ENCODE data around the gene ATRNL1. TPM values are rescaled to one million over a fixed set of nuclear protein-coding genes. Genes with fewer than 3 reads are reported as not detected.

ATRNL1 gene
- total RNA-seq, 1 experiment from 2014 or later, result 28.7 TPM

DNA sequence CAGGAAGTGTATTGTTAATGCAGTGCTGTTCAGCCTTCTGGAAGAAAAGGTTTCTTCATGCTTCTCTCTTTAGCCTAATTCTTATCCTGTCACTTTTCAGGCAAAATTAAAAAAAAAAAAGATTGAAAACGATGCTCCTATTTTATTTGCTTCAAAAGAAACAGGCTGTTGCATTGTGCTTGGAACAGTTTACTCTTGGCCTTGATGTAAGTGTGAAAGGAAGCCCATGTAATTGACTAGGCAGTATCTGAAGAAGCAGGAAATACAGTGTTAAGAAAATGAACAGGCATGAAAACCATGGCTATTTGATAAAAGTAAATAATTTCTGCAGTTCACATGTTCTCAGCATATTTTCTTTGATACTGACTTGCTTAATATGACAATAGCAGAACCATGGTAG is 40.4 kb upstream of the ATRNL1 start:
- Mint-ChIP-seq H3K36me3 (no peaks in the 10 kb centered on the region), H3K27me3 (ENCODE audit: low read depth) (no peaks in the 10 kb centered on the region), H3K4me1 (peaks cover 49% of the 10 kb centered on the region), H3K4me3 (no peak overlapping the region), H3K9me3 (no peaks in the 10 kb centered on the region), H3K27ac (no peak overlapping the region)
- DNase-seq (ENCODE audit: low spot score), result no peak
- CTCF ChIA-PET, result no interaction called here
- TF ChIP-seq, protein P1, sequence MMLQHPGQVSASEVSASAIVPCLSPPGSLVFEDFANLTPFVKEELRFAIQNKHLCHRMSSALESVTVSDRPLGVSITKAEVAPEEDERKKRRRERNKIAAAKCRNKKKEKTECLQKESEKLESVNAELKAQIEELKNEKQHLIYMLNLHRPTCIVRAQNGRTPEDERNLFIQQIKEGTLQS (CRISPR knock-in tag; conservative IDR thresholded peaks at IDR 0.05), result no peak
- TF ChIP-seq, protein P2, sequence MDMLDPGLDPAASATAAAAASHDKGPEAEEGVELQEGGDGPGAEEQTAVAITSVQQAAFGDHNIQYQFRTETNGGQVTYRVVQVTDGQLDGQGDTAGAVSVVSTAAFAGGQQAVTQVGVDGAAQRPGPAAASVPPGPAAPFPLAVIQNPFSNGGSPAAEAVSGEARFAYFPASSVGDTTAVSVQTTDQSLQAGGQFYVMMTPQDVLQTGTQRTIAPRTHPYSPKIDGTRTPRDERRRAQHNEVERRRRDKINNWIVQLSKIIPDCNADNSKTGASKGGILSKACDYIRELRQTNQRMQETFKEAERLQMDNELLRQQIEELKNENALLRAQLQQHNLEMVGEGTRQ (CRISPR knock-in tag; IDR thresholded peaks at IDR 0.05), result no peak
- TF ChIP-seq ZBTB21 (CRISPR knock-in tag; IDR thresholded peaks at IDR 0.05; ENCODE audit: borderline replicate concordance) (no peak), PREB (CRISPR knock-in tag; IDR thresholded peaks at IDR 0.05; ENCODE audit: borderline replicate concordance) (no peak), E2F4 (CRISPR knock-in tag; IDR thresholded peaks at IDR 0.05; ENCODE audit: borderline replicate concordance, low read depth) (no peak), KAT7 (CRISPR knock-in tag; IDR thresholded peaks at IDR 0.05; ENCODE audit: borderline replicate concordance) (no peak), FOXK1 (CRISPR knock-in tag; IDR thresholded peaks at IDR 0.05) (no peak)
- TF ChIP-seq, protein P3, sequence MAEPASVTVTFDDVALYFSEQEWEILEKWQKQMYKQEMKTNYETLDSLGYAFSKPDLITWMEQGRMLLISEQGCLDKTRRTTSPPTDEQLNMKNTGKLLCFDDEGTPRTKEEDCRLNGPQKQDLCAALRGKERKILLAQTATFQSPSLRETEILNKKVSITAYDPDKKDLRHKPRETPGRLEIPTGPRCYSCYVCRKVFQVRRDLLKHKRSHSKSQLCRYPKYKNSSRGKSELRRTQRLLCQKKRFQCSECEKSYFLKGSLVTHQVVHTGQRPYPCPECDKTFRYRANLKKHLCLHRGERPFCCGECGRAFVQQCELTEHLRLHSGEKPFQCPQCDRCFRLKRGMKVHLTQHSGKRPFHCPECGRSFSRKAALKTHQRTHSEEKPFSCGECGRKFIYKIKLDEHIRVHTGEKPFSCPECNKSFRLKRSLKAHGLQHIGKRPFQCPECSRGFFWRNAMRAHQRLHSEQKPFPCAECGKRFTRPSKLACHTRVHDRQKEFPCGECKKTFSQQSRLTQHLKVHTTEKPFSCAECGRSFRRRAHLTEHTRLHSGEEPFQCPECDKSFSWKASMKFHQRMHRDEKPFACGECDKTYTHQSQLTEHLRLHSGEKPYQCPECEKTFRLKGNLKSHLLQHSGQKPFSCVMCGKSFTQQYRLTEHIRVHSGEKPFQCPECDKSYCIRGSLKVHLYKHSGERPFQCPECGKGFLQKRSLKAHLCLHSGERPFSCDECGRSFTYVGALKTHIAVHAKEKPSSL (CRISPR knock-in tag; conservative IDR thresholded peaks at IDR 0.05), result no peak
- POLR2A ChIA-PET, result no interaction called here
- ATAC-seq, result no peak

DNA sequence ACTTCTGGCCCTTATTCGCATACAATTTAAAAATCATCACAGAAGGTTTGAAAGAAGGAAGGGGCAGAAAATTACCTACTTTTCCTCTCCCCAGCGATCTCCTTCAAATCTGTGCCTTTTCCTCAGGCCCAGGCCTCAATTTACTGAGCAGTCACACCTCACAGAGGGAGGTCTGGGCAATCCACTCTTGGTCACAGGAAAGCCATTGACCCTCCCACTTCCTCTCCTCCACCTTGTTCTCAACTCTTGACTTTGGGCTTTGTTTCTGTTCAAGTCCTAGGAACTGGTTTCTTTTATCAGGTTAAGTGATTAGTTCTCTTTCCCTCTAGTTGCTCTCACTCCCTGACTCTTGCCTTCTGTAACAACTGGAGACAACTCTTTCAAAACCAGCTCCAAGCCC is 37.0 kb upstream of the ATRNL1 start:
- Mint-ChIP-seq H3K36me3 (no peaks in the 10 kb centered on the region), H3K9me3 (peaks cover 6% of the 10 kb centered on the region), H3K4me1 (peaks cover 38% of the 10 kb centered on the region), H3K27me3 (ENCODE audit: low read depth) (no peaks in the 10 kb centered on the region; the same call in 1 of the 2 replicates), H3K27ac (no peak overlapping the region), H3K4me3 (no peak overlapping the region)
- POLR2A ChIA-PET, result no interaction called here
- ATAC-seq, result no peak
- DNase-seq (ENCODE audit: low spot score), result no peak
- CTCF ChIA-PET, result interaction anchor here (0.6 to 0.7 kb wide), 2 partner anchors 30 to 176 kb away, joined by 3 to 9 read pairs; no protein-coding TSS in a partner anchor
- TF ChIP-seq E2F5 (CRISPR knock-in tag; IDR thresholded peaks at IDR 0.05) (no peak), PRRX2 (CRISPR knock-in tag; IDR thresholded peaks at IDR 0.05) (no peak), FOXJ3 (CRISPR knock-in tag; IDR thresholded peaks at IDR 0.05; ENCODE audit: borderline replicate concordance) (no peak), ATF2 (CRISPR knock-in tag; IDR thresholded peaks at IDR 0.05; ENCODE audit: borderline replicate concordance, low read depth) (no peak), IRF2 (CRISPR knock-in tag; IDR thresholded peaks at IDR 0.05; ENCODE audit: borderline replicate concordance, low read depth) (no peak), MLX (CRISPR knock-in tag; IDR thresholded peaks at IDR 0.05) (no peak), STAT6 (CRISPR knock-in tag; conservative IDR thresholded peaks at IDR 0.05; ENCODE audit: low read depth) (no peak), FOXK1 (CRISPR knock-in tag; IDR thresholded peaks at IDR 0.05) (no peak), OVOL2 (CRISPR knock-in tag; IDR thresholded peaks at IDR 0.05; ENCODE audit: borderline replicate concordance) (no peak), JAZF1 (CRISPR knock-in tag; IDR thresholded peaks at IDR 0.05) (no peak), E2F4 (CRISPR knock-in tag; IDR thresholded peaks at IDR 0.05; ENCODE audit: borderline replicate concordance, low read depth) (no peak)
- TF ChIP-seq, protein P4, sequence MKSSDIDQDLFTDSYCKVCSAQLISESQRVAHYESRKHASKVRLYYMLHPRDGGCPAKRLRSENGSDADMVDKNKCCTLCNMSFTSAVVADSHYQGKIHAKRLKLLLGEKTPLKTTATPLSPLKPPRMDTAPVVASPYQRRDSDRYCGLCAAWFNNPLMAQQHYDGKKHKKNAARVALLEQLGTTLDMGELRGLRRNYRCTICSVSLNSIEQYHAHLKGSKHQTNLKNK (CRISPR knock-in tag; IDR thresholded peaks at IDR 0.05), result no peak
